Neural crest cell (in vitro differentiated cells): ENCODE data around the gene STIP1. TPM values are rescaled to one million over a fixed set of nuclear protein-coding genes. Genes with fewer than 3 reads are reported as not detected.

Experiments
- DNase-seq: peaks from one replicate; pipeline ENCODE4 v3.0.0; 2021; ENCODE audit warnings: low read depth, mixed read lengths, low spot score
- H3K27ac Mint-ChIP-seq: one replicate; pipeline ENCODE4 v1.8.0; 2021; ENCODE audit warnings: mild to moderate bottlenecking, mixed read lengths; ENCODE audit not compliant: unreplicated experiment
- H3K27me3 Mint-ChIP-seq: 2 replicates; pipeline ENCODE4 v1.8.0; 2021; ENCODE audit warnings: low read depth, mild to moderate bottlenecking, mixed read lengths
- H3K36me3 Mint-ChIP-seq: 2 replicates; pipeline ENCODE4 v1.8.0; 2021; ENCODE audit warnings: low read depth, mild to moderate bottlenecking, mixed read lengths
- H3K4me1 Mint-ChIP-seq: 2 replicates; pipeline ENCODE4 v1.8.0; 2021; ENCODE audit warnings: mixed read lengths
- H3K4me3 Mint-ChIP-seq: one replicate; pipeline ENCODE4 v1.8.0; 2021; ENCODE audit warnings: mild to moderate bottlenecking, mixed read lengths
- H3K9me3 Mint-ChIP-seq: 2 replicates; pipeline ENCODE4 v1.8.0; 2021; ENCODE audit warnings: mixed read lengths
- total RNA-seq: library from RNA; stranded (reverse); gene quantifications from 2 replicates; pipeline ENCODE4 v1.2.1, GENCODE V29; 2021
- TF ChIP-seq, protein P1 (sequence below): fragments of 200-600 bp; sonication (generic); conservative IDR thresholded peaks from 2 replicates; pipeline ENCODE4 v1.5.0; 2021; ENCODE audit warnings: antibody characterized with exemption, mild to moderate bottlenecking

STIP1 gene
- total RNA-seq, 1 donor from 2014 or later, result 296 TPM

- Mint-ChIP-seq H3K9me3 (no peaks in the 10 kb centered on the region), H3K27me3 (peaks cover 3% of the 10 kb centered on the region), H3K27ac (peak overlapping the region; percentile 93), H3K36me3 (no peaks in the 10 kb centered on the region), H3K4me3 (peak overlapping the region; percentile 97), H3K4me1 (peaks cover 25% of the 10 kb centered on the region)
- no peak for DNase-seq
- TF ChIP-seq, protein P1, sequence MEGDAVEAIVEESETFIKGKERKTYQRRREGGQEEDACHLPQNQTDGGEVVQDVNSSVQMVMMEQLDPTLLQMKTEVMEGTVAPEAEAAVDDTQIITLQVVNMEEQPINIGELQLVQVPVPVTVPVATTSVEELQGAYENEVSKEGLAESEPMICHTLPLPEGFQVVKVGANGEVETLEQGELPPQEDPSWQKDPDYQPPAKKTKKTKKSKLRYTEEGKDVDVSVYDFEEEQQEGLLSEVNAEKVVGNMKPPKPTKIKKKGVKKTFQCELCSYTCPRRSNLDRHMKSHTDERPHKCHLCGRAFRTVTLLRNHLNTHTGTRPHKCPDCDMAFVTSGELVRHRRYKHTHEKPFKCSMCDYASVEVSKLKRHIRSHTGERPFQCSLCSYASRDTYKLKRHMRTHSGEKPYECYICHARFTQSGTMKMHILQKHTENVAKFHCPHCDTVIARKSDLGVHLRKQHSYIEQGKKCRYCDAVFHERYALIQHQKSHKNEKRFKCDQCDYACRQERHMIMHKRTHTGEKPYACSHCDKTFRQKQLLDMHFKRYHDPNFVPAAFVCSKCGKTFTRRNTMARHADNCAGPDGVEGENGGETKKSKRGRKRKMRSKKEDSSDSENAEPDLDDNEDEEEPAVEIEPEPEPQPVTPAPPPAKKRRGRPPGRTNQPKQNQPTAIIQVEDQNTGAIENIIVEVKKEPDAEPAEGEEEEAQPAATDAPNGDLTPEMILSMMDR, result peak; percentile 15
Observed at GRCh38 chr11:64247729-64248531, 62.0 kb downstream of the STIP1 start.

- TF ChIP-seq, protein P1, result no peak
- DNase-seq, result no peak
Observed at GRCh38 chr11:64248578-64248977, 62.6 kb downstream of the STIP1 start.

GRCh38 chr11:64249038-64249437 is 63.1 kb downstream of the STIP1 start:
- peak overlapping the region; percentile 84 for H3K4me3 Mint-ChIP-seq
- no peak overlapping the region for H3K27ac Mint-ChIP-seq
- H3K4me1 Mint-ChIP-seq, result peaks cover 27% of the 10 kb centered on the region
- H3K9me3 Mint-ChIP-seq, result no peaks in the 10 kb centered on the region
- no peaks in the 10 kb centered on the region for H3K36me3 Mint-ChIP-seq
- no peak for DNase-seq
- H3K27me3 Mint-ChIP-seq, result peaks cover 3% of the 10 kb centered on the region
- TF ChIP-seq, protein P1, result no peak

More at GRCh38 chr11:64248578-64248977, 62.6 kb downstream of the STIP1 start:
- Mint-ChIP-seq H3K36me3 (no peaks in the 10 kb centered on the region), H3K4me1 (peaks cover 24% of the 10 kb centered on the region), H3K27ac (no peak overlapping the region), H3K9me3 (no peaks in the 10 kb centered on the region), H3K27me3 (peaks cover 3% of the 10 kb centered on the region), H3K4me3 (peak overlapping the region; percentile 97)

DNA sequence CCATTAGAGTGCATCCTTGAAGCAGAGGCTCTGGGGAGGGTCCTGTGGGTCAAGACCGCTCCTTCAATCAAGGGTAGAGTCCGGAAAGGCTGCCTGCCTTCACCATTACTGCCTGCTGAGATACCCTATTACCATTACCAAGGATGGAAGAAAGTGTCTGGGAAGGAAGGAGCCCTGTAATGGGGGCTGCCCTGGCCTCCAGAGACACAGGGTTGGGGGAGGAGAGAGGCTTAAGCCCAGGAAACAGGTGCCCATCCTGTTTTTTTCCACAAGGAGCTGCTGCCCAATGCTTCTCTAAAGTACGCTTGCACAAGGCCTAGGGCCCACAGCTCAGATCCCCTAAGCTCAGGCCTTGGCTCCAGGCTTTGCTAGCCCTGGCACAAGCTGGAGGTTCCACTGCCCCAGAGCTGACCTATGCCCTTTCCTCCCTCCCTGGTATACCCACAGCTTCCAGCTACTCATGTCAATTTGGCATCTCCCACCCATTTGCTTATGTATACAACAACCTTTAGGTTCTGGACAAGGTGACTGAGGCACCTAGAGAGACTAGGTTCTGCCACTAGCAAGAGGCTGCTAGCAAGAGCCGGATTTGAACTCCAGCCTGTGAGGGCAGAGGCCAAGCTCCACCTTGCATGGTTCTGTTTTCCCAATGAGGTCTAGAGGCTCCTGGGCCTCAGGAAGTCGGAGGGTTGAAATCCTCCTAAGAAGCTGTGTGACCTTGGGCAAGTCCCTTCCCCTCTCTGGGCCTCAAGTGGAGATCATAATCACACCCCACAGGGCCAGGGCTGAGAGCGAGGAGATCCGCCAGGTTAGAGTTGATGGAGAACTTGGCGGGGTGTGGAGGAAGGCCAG is 63.8 kb downstream of the STIP1 start:
- Mint-ChIP-seq H3K4me3 (peak overlapping the region; percentile 84), H3K9me3 (no peaks in the 10 kb centered on the region), H3K4me1 (peaks cover 28% of the 10 kb centered on the region), H3K27me3 (peaks cover 3% of the 10 kb centered on the region), H3K27ac (no peak overlapping the region), H3K36me3 (no peaks in the 10 kb centered on the region)
- TF ChIP-seq, protein P1, result no peak
- DNase-seq, result no peak

DNA sequence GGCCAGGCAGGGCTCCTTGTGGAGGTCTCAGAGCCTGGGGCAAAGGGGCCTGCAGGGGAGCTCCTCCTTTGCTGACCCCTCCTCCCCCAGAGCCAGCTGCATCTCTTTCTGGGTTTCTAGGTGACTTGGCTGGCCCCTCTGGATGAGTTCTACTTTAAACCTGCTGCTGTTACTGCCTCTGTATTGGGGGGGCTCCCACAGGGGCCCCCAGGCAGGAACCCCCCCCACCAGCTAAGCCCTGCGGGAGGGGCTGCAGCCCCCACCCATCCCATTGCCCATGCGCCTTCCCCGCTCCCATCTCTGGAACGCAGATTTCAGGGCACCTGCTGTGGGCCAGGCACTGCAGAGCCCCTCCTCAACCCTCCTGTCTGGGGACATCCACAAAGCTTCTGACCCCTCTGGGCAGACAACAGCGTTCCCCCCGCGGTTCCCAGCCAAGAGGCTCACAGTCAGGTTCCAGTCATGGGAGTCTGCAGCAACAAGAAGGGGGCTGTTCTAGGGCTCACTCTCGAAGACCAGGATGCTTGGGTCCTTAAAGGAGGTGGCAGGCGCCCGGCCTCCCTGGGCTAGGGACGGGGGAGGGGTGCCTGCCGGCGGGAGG is 64.5 kb downstream of the STIP1 start:
- H3K36me3 Mint-ChIP-seq, result no peaks in the 10 kb centered on the region
- H3K9me3 Mint-ChIP-seq, result no peaks in the 10 kb centered on the region

More for the DNA sequence above, 64.5 kb downstream of the STIP1 start:
- H3K27ac Mint-ChIP-seq, result no peak overlapping the region
- H3K4me1 Mint-ChIP-seq, result peaks cover 28% of the 10 kb centered on the region
- no peak for DNase-seq
- TF ChIP-seq, protein P1, result no peak
- H3K4me3 Mint-ChIP-seq, result peak overlapping the region; percentile 88
- peaks cover 3% of the 10 kb centered on the region for H3K27me3 Mint-ChIP-seq
